HG03095 (cell line): ENCODE measurements around the gene ZNF138.
"Not testable (repeated sequence)": the region's sequence is repeated elsewhere in the genome, so short reads cannot be mapped to it uniquely, and the experiment has no call there.

Source experiments
- ATAC-seq: cut with Tn5 transposase; IDR thresholded peaks from one replicate; pipeline ENCODE4 v1.9.1; 2021; ENCODE audit warnings: moderate library complexity; ENCODE audit not compliant: unreplicated experiment

ZNF138 gene

DNA sequence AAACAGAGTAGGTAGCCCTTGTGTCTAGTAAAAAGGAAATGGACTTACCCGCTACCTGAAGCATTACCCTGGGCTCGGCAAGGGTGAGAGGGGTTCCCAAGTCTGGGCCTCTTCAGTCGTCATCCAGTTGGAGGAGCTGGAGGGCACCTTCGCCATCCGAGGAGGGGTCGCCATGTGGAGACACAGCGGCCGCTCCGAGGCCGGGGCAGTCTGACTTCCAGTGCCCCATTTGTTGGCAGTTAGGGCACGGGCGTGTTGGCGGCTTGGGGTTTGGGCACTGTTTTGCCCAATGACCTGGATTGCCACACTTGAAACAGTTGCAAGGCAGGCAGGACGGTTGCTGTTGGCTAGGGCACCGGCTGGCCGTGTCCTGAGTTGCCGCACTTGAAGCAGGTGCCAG lies 43.8 kb downstream of the ZNF138 start:
- not testable (repeated sequence) for ATAC-seq

DNA sequence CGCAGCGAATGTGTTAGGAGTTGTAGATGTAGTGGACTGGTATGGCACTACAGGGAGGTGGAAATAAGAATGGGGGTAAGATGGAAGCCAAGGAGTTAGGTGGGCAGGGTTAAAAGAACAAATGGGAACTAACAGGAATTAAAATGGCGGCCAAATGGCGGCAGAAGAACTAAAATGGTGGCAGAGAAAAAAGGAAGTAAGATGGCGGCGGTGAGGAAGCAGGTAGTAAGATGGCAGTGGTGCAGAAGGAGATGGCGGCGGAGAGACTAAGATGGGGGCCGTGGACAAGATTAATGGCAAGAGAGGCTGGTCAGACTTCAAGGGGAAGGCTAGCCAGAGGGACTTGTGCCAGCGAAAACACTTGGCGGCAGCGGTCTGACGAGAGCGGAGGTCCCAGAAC lies 44.5 kb downstream of the ZNF138 start:
- ATAC-seq: no peak

- ATAC-seq: no peak
These were observed 45.7 kb downstream of the ZNF138 start for GRCh38 chr7:64839910-64840309.

GRCh38 chr7:64849250-64849923 lies 55.2 kb downstream of the ZNF138 start:
- no peak for ATAC-seq

DNA sequence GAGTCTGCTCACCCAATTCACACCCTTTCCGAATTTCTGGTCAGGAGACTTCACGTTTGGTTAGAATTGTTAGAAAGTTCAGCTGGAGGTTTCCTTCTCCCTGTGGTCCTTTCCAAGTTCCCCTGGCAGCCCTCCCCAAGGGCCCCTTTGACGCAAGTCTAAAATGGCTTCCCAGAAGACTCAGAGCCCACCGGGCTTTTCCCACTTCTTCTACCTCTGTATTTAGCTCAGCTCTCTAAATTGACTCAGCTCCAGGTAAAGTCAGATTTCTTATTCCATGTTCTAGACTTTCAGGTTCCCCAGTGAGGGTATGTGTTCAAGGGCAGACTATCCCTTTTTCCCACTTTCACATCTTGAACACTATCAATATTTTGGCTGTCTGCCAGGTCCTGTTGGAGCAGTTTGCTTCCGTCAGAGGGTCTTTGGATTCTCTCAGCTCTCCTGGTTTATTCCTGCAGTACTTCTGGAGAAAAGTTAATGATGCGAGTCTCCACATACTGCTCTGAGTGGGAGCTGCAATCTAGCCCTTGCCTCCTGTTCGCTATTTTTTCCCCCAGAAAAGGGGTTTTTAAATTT lies 55.8 kb downstream of the ZNF138 start:
- ATAC-seq: no peak

- no peak for ATAC-seq
These were observed 59.5 kb downstream of the ZNF138 start for GRCh38 chr7:64853679-64854078.

GRCh38 chr7:64854969-64855368 lies 60.7 kb downstream of the ZNF138 start:
- no peak for ATAC-seq

DNA sequence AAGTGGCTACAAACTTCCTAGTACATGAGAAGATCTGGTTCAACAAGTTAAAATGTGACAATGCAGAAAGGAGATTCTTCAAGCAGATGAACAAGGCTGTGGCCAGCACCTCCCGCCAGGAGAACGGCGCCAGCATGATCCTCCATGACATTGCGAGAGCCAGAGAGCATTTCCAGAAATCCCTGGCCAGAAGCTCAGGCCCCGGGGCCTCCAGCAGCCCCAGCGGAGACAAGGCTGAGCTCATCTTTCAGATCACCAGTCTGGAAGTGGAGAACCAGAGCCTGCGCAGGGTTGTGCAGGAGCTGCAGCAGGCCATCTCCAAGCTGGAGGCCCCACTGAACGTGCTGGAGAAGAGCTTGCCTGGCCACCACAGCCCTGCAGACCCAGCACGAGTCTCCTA lies 68.8 kb downstream of the ZNF138 start:
- ATAC-seq: no peak

- not testable (repeated sequence) for ATAC-seq
These were observed 69.3 kb downstream of the ZNF138 start for GRCh38 chr7:64863530-64863929.

DNA sequence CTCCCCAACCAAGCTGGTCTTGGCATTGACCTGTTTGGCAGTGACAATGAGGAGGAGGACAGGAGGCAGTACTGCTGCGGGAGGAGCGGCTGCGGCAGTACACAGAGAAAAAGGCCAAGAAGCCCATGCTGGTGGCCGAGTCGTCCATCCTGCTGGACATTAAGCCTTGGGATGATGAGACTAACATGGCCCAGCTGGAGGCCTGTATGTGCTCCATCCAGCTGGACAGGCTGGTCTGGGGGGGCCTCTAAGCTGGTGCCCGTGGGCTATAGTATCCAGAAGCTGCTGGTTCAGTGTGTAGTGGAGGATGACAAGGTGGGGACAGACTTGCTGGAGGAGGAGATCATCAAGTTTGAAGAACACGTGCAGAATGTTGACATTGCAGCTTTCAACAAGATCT lies 69.7 kb downstream of the ZNF138 start:
- no peak for ATAC-seq

- no peak for ATAC-seq
These were observed 73.7 kb downstream of the ZNF138 start for GRCh38 chr7:64867863-64868440.

DNA sequence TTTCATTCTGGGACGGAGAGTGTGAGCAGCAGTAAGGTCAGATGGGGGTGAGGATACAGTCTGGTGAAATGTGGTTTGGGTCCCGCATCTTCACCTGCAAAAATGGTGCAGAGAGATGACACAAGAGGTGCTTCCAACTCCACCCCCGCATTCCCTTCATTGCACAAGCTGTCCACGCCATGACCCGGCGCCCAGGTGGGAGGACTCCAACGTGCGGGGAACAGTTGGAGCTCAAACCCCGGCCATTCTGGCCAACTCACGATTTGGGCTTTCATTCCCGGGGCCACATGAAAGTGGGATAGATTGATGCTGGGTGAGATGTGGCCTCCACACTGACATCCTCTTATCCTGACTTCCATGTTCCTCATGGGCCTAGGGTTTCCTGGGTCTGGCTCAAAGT lies 74.3 kb downstream of the ZNF138 start:
- ATAC-seq: no peak

GRCh38 chr7:64869121-64869725 lies 75.0 kb downstream of the ZNF138 start:
- no peak for ATAC-seq

- no peak for ATAC-seq
These were observed 75.8 kb downstream of the ZNF138 start for GRCh38 chr7:64869912-64870562.

GRCh38 chr7:64870656-64871055 lies 76.4 kb downstream of the ZNF138 start:
- no peak for ATAC-seq

- ATAC-seq: no peak
These were observed 77.5 kb downstream of the ZNF138 start for GRCh38 chr7:64871761-64872160.

DNA sequence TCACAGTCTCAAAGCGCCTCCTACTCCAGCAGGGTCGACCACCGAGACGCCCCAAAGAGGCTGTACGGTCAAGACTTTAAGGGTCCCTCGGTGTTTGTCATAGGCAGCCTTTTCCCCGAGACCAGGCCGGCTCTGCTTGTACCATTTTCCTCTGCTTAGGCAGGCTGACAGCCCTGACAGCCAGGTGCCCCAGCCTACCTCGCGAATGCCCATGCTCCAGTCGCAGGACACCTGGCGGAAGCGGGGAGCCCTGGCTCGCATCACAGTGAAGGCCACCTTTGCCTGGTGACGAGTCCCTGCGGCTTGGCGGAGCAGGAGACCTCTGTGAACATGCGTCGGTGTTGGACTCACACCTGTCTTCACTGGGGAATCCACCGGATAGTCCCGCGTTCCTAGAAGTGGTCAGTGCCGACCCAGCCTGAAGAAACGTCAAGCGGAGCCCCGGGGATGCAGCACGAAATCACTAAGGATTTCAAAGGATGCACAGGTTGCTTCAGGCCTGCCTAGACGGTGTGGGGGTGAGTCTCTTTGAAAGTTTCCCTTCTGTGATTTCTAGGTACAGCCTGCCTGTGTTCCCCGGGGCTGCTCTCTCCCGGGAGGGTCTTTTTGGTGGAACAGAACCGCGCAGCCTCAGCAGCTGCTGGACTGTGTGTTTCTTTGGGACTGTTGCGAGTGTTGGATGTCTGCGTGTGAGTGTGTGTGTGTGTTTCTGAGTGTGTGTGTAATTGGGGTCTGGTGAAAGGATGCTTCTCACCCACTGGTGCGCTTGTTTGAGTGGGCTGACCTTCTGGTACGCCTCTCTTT lies 78.3 kb downstream of the ZNF138 start:
- ATAC-seq: no peak

DNA sequence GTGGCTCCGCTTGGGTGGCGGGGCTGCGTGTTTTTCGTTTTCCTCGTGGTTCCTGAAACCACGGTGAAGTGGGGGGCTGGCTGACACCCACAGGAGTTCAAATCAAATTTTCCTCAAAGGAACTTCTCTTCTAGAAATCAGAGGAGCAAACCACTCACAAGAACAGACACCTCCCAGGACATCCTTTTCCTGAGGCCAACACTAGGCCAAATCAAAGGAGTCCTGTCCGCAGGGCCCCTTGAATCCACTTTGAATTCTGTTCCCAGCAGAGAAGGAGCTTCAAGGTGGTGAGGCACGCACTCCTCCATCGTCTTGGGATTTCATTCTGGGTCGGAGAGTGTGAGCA lies 78.9 kb downstream of the ZNF138 start:
- no peak for ATAC-seq

DNA sequence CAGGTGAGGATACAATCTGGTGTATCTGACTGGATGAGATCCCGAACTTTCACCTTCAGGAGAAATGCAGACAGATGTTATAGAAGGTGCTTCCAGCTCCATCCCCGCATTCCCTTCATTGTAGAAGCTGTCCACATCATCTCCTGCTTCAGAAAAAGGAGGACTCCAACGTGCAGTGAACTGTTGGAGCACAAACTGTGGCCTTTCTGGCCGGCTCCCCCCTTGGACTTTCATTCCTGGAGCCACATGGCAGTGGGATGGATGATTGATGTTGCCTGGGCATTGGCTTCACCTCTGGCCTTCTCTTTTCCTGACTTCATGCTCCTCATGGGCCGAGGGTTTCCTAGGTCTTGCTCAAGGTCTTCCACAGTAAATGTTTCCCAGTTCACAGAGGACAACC lies 79.3 kb downstream of the ZNF138 start:
- no peak for ATAC-seq

- ATAC-seq: no peak
These were observed 79.9 kb downstream of the ZNF138 start for GRCh38 chr7:64874114-64874513.
